ENCODE measurements around the gene FYN.

DNA sequence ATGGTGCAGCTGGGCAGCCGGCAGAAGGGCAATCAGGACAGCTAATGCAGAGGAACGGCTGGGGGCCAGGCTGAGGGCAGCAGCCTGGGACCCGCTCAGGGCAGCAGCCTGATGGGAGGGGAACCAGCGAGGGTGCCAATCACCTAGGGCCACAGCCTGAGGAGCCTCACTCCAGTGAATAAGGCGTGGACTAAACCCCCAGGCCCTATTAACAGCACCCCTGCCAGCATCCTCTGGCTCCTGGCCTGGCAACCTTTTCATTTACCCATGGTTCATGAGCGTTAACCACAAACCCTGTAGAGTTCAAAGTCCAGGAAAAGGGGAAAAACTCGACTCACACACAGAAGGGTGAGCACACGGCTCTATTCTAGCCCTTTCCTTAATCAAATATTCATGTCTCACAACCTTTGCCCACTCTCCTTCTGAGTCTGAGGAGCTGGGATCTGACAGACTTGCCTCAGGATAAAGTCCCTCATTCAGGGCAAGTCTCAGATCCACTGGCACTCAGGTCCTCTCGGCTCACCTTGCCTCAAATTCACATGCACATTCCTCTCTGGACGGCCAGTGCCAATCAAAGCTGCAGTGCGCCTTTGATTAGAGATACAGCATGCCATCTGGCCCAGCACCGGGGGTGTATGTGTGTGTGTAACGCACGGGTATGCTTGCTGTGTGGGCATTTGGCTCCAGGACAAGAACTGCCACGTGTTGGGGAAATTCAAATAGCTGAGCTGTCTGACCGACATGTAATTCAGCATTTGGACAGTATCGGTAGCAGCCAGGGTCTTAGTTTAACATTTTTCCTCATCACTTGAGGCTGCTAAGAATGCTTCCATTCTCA, 180.7 kb downstream of the FYN start:
- TF ChIP-seq FOSL1 (tag; conservative IDR thresholded peaks at IDR 0.05) = no peak
- TF ChIP-seq CTCF (IDR thresholded peaks at IDR 0.05 in 2 of 3, conservative IDR thresholded peaks at IDR 0.05 in 1 of 3; ENCODE audit: insufficient read depth in 2 of 3, low read depth in 1 of 3, low read length in 3 of 3) = no peak
- no peak for TF ChIP-seq MYBL2 (IDR thresholded peaks at IDR 0.05; ENCODE audit: low read depth)
- no peak for TF ChIP-seq MYBL2 (CRISPR knock-in tag; IDR thresholded peaks at IDR 0.05; ENCODE audit: borderline replicate concordance)
- TF ChIP-seq KDM1A (IDR thresholded peaks at IDR 0.05) = no peak
- TF ChIP-seq BDP1 (IDR thresholded peaks at IDR 0.05; ENCODE audit: insufficient read depth, insufficient read length) = no peak
- TF ChIP-seq ESRRA (IDR thresholded peaks at IDR 0.05; ENCODE audit: borderline replicate concordance, low read depth) = no peak
- no peak for TF ChIP-seq YY1 (IDR thresholded peaks at IDR 0.05; ENCODE audit: borderline replicate concordance in 1 of 3, control insufficient read depth in 1 of 3, extremely low read depth in 1 of 3, insufficient read depth in 3 of 3, insufficient read length in 1 of 3, insufficient replicate concordance in 2 of 3, low read depth in 1 of 3, low read length in 2 of 3)

All from K562 (cell line).